AG04450 (cell line): Measurements from ENCODE around the gene PIGA. TPM values are rescaled to one million over a fixed set of nuclear protein-coding genes. Genes with fewer than 3 reads are reported as not detected.

Source experiments
- CTCF ChIA-PET: fragments of 300-600, 350-600 bp; formaldehyde crosslinking; extraction: SDS; loops from one replicate; lab custom pipeline; 2022; ENCODE audit warnings: antibody characterized with exemption, inconsistent platforms; lab: Charles Lee
- POLR2A ChIA-PET: fragments of 350-600 bp; formaldehyde crosslinking; extraction: SDS; loops from one replicate; lab custom pipeline; 2021; ENCODE audit warnings: antibody characterized with exemption, inconsistent platforms; lab: Yijun Ruan, JAX
- DNase-seq: peaks from one replicate; pipeline ENCODE4 v3.0.0-alpha.2; 2011; ENCODE audit warnings: low read depth, low spot score
- H3K27ac ChIP-seq: one replicate; pipeline ENCODE4 v1.5.1; 2012; ENCODE audit warnings: low read depth, low read length, control low read depth
- H3K27me3 ChIP-seq: one replicate; pipeline ENCODE4 v1.6.0; 2012; ENCODE audit warnings: low read length; ENCODE audit not compliant: control insufficient read depth, insufficient read depth
- H3K4me3 ChIP-seq: 2 replicates; pipeline ENCODE4 v1.5.1; 2011; ENCODE audit warnings: mild to moderate bottlenecking, low read depth, low read length, control low read depth
- H3K9me3 ChIP-seq: 2 replicates; pipeline ENCODE4 v1.5.1; 2012; ENCODE audit warnings: low read length; ENCODE audit not compliant: control insufficient read depth, insufficient read depth
- polyA plus RNA-seq: library from polyadenylated mRNA; depleted of rRNA; stranded (reverse); fragments of >200 nt; gene quantifications from 2 replicates; pipeline ENCODE4 v1.2.3, GENCODE V29; 2011
- TF ChIP-seq, protein P1 (sequence below): IDR thresholded peaks from 2 replicates; pipeline ENCODE4 v1.5.1; 2011; ENCODE audit warnings: low read depth, low read length, control low read depth, inconsistent platforms

The PIGA gene
- polyA plus RNA-seq, 1 experiment: 4.2 TPM

DNA sequence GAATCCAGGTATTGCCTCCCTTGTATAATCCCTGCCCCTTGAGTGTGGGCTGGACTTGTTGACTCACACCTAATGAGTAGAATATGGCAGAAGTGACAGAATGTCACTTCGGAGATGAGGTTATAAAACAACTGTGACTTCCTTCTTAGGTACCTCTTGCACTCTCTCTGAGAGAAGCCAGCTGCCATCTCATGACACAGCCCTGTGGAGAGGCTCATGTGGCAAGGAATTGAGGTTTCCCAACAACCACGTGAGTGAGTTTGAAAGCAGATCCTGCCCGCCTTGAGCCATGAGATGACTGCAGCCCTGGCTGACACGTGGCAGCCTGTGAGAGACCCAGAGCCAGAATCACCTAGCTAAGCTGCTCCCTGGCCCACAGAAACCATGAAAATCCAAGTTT, 33.4 kb downstream of the PIGA start:
- H3K27ac ChIP-seq: no peak overlapping the region
- POLR2A ChIA-PET: no interaction called here

DNA sequence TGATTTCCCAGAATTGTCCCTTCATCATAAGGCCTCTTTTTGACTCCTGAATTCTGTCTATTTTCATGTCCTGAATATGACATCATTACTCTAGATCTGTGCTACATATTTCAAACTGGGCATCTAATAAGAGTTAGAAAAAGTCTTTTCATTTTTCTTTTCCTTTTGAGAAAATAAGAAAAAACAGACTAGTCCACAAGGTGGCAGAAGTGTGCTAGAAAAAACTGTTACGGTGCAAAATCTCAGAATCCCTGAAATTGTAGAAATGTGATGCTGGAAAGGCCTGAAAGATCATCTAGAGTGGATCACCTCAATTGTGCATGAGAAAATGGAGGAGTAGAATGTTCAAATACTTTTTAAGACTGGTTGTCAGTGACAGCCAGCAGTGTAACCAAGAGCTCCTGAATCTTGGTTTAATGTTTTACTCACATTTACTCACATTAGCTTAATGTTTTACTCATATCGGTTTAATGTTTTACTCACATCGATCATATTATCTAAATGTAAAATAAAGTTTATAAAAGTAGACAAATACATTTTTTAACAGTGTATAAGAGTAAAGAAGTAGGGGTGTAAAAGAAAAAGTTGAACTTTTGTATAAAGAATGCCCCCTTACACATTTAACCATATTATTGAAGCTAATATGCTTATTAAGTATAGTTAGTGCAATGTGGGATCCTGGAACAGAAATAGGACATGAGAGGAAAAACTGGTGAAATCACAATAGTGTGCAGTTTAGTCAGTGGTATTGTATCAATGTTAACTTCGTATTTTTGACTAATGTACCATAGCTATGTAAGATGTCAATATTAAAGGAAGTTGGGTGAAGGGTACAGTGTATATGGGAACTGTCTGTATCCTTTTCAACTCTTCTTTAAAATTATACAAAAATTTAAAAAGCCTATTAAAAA, 35.1 kb downstream of the PIGA start:
- DNase-seq: no peak
- no peak overlapping the region for H3K27ac ChIP-seq
- H3K27me3 ChIP-seq: no peaks in the 10 kb centered on the region
- TF ChIP-seq, protein P1, sequence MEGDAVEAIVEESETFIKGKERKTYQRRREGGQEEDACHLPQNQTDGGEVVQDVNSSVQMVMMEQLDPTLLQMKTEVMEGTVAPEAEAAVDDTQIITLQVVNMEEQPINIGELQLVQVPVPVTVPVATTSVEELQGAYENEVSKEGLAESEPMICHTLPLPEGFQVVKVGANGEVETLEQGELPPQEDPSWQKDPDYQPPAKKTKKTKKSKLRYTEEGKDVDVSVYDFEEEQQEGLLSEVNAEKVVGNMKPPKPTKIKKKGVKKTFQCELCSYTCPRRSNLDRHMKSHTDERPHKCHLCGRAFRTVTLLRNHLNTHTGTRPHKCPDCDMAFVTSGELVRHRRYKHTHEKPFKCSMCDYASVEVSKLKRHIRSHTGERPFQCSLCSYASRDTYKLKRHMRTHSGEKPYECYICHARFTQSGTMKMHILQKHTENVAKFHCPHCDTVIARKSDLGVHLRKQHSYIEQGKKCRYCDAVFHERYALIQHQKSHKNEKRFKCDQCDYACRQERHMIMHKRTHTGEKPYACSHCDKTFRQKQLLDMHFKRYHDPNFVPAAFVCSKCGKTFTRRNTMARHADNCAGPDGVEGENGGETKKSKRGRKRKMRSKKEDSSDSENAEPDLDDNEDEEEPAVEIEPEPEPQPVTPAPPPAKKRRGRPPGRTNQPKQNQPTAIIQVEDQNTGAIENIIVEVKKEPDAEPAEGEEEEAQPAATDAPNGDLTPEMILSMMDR: peak; percentile 49
- CTCF ChIA-PET: interaction anchor here (0.6 to 2.1 kb wide), 10 partner anchors 10 to 265 kb away, joined by 3 to 10 read pairs (median 4); no protein-coding TSS in a partner anchor
- POLR2A ChIA-PET: no interaction called here
- H3K4me3 ChIP-seq: no peak overlapping the region
- no peaks in the 10 kb centered on the region for H3K9me3 ChIP-seq

More for the DNA sequence above, 33.4 kb downstream of the PIGA start:
- H3K27me3 ChIP-seq: no peaks in the 10 kb centered on the region
- no peak for DNase-seq
- TF ChIP-seq, protein P1: no peak
- H3K4me3 ChIP-seq: no peak overlapping the region
- CTCF ChIA-PET: interaction anchor here (1.2 to 2.0 kb wide), 2 partner anchors 10 to 48 kb away, joined by 5 to 7 read pairs; no protein-coding TSS in a partner anchor
- no peaks in the 10 kb centered on the region for H3K9me3 ChIP-seq

DNA sequence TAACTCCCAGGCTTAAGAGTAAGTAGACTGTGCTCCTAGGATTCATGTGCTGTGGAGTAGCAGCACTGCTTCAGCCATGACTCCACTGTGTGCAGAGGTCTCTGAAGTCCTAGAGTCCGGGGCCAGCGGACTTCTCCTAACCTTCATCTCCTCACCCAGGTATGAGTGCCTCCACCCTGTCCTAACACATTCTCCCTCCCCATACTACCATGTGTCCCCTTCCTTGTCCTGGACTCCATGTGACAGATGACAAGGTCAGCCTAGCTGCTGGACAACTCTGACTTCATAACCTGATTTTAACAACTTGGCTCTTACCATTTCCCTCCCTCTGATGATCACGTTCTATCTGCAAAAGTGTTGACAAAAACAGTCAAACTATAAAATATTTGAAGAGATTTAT, 36.5 kb downstream of the PIGA start:
- no peak overlapping the region for H3K27ac ChIP-seq
- no peak for DNase-seq
- CTCF ChIA-PET: interaction anchor here (2.1 kb wide), 1 partner anchor 29 kb away, joined by 5 read pairs; no protein-coding TSS in a partner anchor
- no peaks in the 10 kb centered on the region for H3K9me3 ChIP-seq
- no peaks in the 10 kb centered on the region for H3K27me3 ChIP-seq
- no peak overlapping the region for H3K4me3 ChIP-seq
- TF ChIP-seq, protein P1: no peak
- POLR2A ChIA-PET: no interaction called here

DNA sequence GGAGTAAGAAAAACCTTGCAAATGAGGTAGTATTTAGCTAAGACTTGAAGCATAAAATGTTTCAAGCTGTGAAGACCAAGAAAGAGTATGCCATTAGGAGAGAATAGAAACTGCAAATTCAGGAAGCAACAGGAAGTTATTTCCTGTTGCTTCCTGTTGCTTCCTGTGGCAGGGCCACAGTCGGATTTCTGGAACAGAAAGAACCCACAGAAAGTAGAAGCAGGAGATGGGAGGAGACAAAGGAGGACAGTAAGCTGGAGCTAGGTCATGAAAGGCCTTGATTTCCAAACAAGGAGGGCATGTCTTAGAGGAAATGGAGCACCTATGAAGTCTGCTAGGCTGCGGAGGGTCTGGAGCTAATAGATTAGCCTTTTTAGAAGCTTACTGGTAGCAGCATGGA, 37.1 kb downstream of the PIGA start:
- Histone ChIP-seq H3K9me3 (no peaks in the 10 kb centered on the region), H3K4me3 (no peak overlapping the region), H3K27me3 (no peaks in the 10 kb centered on the region), H3K27ac (no peak overlapping the region)
- no peak for DNase-seq
- TF ChIP-seq, protein P1: no peak
- ChIA-PET CTCF (no interaction called here), POLR2A (no interaction called here)

DNA sequence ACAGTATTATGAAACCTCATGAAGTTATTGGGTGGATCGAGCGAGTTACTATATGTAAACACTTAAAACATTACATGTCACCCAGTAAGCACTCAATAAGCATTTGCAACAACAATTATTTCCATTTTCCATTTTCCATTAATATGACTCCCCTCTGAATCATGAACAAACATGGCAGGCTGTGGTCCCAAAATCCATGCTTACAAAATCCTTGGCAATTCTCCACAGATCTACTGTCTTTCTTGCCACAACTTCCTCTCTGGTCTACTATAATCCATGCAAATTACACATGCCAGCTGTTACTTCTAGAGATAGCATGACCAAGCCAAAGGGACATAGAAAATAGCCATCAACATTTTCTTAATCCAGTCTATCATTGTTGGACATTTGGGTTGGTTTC, 41.9 kb downstream of the PIGA start:
- TF ChIP-seq, protein P1: no peak
- Histone ChIP-seq H3K4me3 (no peak overlapping the region), H3K9me3 (no peaks in the 10 kb centered on the region), H3K27me3 (no peaks in the 10 kb centered on the region), H3K27ac (no peak overlapping the region)
- CTCF ChIA-PET: no interaction called here
- DNase-seq: no peak
- POLR2A ChIA-PET: no interaction called here
